ENCODE data around the gene TMEM47. TPM values are rescaled to one million over a fixed set of nuclear protein-coding genes. Genes with fewer than 3 reads are reported as not detected.

The TMEM47 gene
- not detected in 2 replicates for total RNA-seq

DNA sequence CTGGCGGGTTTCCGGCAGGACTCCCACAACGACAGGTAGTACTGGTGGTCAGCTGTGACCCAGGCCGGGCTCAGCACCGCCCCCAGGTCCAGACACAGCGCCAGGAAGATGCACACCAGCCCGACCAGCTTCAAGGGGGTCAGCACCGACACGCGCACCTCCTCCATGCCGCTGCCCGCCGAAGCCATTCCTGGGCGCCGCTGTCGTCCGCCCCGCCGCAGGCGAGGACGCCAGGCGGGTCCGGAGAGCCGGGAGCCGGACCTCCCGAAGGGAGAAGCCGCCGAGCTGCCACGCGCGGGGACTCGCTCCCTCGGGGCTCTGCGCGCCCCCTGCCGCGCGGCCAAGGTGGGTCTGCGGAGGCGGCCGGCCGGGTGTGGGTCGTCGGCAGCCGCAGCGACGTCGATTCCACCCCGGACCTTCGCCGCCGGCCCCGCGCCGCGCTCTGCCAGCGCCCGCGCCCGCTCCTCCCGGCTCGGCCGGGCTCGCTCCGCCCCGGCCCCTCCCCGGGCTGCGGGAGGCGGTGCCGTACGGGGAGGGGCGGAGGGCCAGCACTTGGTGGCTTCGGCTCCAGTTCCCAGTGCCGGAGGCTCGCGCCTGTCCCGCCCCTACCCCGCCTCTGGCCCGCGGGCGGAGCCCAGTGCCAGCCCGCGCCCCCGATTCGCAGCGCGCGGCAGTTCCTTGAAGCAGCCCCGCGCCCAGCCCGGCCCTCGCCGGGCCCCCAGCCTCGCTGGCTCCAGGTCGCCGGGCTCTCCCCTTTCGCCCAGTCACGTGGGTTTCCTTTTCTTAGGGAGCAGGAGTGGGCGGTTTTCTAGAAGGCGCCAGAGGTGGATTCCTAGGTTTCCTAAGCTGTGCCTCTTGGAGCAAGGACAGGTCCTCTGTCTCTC is at the start of gene TMEM47:
Gene TMEM47 (minus strand): TSS at position 444 of the 884 bp plus-strand sequence. CDS start 256 bp downstream, at position 188.
- intact Hi-C loops (cut with micrococcal nuclease) = no loop called here

DNA sequence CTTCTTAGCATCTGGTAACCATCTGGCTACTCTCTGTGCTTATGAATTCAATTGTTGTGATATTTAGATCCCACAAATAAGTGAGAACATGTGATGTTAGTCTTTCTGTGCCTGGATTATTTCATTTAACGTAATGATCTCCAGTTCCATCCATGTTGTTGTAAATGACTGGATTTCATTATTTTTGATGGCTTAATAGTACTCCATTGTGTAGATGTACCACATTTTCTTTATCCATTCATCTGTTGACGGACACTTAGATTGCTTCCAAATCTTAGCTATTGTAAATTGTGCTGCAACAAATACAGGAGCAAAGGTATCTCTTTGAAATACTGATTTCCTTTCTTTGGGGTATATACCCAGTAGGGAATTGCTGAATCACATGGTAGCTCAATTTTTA is 30.0 kb upstream of the TMEM47 start:
- intact Hi-C loops (cut with micrococcal nuclease) = no loop called here

DNA sequence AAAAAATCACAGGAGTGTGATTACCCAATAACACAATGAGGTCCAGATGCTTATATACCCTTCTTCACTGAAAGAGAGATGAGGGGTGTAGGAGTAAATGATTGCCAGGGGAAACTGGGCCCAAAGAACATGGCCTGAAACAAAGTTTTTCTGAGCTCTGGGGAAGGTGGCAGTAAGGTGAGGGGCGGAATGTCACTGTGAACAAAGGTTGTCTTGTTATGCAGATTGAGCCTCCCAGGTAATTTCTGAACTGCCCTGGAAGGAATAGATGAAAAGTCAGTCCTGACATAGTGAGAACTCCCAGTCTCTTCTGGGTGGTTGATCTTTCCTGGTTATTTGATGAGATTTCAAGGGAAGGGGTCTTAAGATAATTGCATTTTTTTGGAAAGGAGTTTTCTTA is 2.5 kb upstream of the TMEM47 start:
- intact Hi-C loops (cut with micrococcal nuclease) = no loop called here

DNA sequence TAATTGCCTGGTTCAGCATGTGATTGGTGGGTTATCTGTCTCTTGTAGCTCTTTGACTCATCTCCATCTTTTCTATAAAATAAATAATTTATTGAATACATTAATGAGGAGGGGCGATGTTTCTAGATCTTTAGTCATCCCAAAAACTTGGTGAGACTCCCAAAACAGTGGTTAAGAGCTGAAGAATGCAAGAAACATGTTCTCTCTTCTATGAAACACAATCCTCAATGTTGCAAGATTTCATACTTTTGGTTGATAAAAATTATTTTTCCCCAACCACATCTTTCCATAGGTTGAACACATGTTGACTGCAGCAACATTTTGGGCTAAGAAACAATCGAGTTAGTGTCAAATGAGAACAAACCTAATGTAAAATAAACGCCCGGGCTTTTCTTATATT is 1.2 kb upstream of the TMEM47 start:
- intact Hi-C loops (cut with micrococcal nuclease) = no loop called here

DNA sequence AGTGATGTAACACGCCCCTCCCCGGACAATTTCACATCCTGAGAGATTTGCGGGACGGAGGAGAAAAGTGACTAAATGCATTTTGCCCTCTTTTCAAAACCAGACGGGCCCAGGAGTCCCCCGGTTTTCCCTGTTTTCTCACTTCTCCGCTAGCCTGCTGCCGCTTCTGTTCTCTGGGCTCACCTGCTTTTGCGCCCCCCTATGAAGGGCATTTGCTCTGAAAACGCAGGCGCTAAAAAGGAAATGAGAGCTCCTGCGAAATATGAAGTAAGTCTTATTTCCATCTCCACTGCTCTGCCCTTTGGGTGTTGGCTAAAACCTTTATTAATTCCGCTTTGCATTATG is 613 bp upstream of the TMEM47 start:
- intact Hi-C loops (cut with micrococcal nuclease) = no loop called here

DNA sequence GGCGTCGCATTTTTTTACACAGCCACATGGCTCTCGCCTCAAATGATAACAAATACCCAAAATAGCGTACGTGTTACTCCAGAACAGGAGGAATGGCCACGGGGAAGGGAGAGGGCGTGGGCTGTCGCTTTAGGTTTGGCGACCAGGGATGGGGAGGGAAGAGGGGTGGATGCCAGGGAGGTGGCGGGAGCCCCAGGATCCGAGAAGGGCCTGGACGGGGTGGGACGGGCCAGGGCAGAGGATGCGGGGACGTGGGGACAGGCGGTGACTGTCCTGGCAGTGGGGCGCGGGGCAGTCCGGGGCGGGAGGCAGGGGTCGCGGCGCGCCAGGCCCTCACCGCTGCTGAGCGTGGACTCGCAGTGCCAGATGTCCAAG is 631 bp downstream of the TMEM47 start:
- intact Hi-C loops (cut with micrococcal nuclease) = no loop called here

DNA sequence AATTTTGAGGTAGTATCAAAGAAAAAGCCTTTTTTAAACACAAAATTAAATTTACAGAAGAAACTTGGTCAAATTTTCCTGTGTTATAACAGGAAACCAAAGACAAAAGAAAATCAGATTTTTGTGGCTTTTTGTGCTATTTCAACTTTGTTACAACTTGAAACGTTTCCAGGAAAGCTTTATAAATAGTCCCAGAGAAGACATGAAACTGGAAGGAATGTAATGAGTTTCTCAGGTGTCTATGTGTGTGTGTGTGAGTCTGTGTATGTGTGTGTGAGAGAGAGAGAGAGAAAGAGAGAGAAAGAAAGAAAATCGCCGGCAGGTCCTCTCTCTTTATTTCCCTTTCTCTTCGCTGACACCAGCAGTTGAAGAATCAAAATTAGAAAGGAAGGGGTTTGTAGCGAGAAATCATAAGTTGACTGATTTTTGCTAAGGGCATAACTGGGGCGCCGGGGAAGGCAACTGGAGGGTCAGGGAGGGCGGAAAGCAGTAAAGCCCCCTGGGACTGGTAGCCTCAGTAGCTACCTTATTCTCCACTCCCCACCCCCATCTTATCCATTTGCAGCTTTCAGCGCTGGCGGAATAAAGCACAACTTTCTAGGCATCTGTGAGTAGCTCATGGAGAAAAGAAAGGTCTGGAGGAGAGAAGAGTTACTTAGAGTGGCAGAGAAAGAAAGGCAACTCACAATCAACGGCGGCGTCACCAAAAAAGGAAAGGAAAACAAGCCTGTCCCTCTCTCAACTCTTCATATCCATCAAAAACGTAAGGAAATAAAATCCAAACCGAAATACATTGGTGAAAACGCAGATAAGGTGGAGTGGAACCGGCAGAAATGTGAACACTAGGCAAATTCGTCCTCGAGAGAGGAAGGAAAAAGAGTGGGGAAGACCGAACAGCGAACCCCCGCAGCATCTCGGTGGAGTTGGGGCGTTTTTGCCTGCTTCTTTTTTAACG is 1.3 kb downstream of the TMEM47 start:
- intact Hi-C loops (cut with micrococcal nuclease) = no loop called here

DNA sequence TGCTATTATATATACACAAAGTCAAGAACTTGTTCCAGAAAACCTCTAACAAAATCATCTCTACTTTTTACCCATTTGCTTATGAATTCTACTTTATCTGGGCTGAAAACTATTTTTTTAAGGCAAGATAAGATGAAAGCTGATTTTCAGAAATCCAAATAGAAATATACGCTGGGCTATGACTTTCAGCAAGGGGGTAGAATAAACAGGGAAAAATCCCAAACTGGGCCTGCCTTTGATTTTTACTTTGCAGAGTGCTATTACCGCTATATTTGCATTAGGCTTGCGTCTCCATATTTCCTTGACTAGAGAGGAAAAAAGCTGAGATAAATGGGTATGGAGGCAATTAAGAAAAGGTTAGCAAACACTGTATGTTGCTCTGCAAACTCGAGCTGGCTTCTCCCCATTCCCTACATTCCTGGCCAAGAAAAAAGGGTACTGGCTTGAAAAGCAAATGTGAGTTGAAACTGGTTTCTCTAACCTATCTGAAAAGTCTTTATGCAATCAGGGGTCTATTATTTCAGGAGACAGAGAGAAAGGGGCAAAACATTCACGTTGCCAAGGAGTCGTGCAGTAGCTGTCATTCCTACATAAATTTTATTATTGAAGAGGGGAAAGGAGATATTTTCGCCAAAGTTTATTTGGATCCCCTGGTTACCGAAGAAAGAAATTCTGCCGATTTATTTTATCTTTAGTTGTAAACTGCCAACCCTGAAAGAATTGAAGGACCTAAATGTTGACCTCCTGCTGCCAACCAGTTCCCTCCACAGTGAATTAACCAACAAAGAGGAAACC is 2.2 kb downstream of the TMEM47 start:
- intact Hi-C loops (cut with micrococcal nuclease) = no loop called here

DNA sequence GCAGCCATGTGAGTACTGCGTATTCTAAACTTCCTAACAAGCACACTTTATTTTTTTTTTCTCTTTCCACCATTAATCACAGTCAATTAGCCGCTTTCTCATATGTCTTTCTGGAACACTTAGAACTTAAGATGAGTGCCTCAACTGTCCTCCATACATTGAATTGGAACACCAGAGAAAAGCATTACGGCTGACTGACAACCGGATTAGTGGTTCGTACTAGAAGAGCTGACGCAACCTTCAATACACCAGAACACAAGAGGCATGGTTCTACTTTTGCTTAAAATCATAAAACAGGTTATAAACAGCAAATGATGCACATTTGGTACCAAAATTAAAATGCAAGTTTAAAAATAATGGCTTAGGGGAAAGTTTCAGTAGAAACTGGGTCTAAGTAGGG is 3.3 kb downstream of the TMEM47 start:
- intact Hi-C loops (cut with micrococcal nuclease) = no loop called here

DNA sequence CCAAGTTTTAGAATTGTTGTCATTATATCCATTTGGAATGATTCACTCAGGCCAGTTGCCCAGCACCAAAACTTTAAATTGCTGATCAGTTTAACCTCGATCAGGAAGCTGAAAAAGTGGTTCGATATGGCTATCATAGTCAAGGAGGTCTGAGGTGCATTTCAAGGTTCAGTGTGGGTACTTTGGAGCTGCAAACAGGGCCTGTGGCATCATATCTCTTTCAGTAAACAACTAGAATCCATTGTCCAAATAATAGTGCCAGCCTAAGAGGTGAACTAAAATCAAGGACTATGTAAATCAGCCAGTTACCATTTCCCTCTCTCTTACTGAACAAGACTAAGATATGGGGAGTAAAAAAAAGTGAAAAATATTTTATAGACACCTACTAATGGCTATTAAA is 14.2 kb downstream of the TMEM47 start:
- intact Hi-C loops (cut with micrococcal nuclease) = no loop called here

DNA sequence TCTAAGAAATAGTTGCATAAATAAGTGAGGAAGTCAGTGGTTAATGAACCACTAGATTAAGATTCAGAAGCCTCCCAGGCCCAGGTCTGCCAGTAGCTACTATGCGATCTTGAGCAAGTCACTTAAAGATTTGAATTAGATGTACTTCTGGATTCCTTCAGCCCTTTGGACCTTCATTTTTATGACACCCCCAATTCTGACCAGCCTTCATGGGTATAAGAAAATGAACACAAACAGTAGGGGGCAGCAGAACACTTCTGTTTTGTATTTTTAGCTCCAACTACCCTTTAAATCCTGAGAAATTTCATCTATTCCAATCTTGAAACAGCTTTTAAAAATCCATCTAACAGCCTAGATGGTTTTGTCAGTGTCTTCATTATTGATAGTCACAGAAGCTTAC is 19.0 kb downstream of the TMEM47 start:
- intact Hi-C loops (cut with micrococcal nuclease) = no loop called here

DNA sequence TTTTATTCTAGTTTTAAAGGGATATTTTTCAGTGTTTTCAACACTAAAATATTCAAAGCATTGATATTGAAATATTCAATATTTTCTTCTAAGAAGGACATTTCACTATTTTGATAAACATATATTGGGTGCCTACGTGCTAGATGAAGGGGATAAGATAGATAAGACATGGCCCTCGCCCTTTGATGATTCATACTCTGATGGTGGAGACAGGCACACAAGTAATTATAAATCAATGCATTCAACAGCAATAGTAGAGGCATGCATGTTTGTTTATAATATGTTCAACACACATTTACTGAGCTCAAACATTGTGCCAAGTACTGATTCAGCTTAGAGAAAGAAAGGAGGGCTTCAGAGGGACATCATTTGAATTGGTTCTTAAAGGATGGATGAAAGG is 22.7 kb downstream of the TMEM47 start:
- intact Hi-C loops (cut with micrococcal nuclease) = no loop called here

DNA sequence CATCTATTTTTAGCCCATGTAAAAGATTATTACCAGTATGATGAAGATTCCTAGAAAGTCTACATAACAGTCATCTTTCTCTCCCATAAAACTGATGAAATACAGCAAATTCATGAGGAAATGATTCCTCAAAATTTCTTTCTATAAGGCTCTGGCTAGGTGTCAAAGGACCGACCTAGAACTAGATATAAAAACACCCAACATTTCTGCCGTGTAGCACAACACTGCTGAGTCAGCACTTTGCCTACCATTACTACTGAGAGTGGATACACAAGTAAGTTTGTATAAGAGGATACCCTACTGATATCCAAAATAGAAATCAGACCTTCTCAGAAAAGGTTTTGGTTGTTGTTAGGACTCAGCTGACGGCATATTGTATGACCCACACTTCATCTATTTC is 24.7 kb downstream of the TMEM47 start:
- intact Hi-C loops (cut with micrococcal nuclease) = no loop called here

DNA sequence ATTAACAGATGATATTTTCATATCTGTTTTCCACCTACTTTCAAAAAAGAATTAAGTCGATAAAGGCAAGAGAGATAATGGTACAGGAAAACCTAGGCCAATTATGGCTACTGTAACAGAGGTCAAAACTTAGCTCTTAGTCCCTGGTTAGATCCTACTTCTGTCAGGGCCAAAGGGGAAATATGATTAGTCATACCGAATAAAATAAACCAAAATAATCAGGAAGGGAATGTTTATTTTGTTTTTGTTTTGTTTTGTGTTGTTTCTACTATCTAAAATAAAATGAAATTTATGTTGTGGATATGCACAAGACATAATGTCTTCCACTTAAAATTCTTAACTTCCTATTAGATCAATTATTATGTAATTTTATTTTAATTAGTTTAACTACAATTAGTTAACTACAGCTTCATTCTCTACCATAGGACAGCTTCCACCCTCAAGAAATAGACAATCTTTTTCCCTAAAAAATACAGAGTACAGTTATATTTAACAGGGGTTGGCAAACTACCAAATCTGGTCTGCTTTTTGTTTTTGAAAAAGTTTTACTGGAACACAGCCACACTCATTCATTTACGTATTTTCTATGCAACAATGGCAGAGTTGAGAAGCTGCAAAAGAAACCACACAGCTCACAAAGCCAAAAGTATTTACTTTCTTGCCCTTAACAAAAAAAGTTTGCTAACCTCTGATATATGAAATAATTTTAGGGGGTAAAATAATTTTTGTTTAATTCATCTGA is 25.4 kb downstream of the TMEM47 start:
- intact Hi-C loops (cut with micrococcal nuclease) = no loop called here

DNA sequence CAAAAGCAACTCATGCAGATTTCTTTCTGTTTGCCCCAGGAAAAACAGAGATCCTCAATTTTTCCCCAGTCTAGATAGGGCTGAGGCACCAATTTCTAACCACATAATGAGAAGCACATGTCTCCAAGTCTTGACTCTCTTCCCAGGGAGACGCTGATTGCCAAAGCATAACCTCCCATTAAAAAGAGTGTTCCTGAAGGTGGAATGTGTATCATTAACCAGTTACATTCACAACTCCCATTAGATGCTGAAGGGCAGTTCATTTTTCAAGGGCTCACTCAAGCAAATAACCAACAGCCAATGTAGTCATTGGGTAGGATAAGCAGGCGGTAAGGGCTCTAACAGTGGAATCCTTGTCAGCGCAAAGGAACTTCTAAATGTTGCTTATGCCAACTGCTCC is 27.5 kb downstream of the TMEM47 start:
- intact Hi-C loops (cut with micrococcal nuclease) = no loop called here

DNA sequence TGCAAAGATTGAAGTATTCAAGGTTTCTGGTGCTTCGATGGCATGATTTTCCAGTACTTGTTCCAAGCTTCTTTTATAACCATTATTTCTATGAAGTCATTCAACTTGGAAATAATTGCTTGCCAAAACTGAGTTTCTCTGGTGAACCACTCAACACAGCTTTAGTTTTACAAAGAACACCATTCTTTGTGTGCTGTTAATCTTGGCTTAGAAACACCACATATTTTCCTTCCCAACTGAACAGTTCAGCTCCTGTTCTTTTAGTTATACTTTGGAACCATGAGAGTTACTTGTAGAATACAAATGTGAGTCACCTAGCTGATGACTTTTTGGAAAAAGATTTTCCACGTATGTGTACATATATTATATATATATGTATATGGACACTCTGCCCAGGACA is 32.7 kb downstream of the TMEM47 start:
- intact Hi-C loops (cut with micrococcal nuclease) = no loop called here

DNA sequence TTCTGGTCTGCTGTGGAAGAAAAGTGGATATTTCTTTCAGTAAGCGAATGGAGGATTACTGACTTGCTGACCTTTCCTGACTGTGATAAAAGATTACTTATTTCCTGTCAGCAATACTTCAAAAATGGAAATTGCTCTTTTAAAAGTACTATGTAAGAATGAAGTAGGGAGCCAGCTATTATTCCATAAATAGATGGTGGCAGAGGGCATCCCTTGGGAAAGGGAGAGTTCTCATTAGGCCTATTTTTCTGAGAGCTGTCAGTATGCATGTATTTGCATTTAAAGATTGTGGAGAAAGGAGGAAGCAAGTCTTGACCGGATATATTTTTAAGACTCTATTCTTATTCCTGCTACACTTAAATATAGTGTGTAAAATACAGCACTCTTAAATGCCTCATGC is 37.2 kb downstream of the TMEM47 start:
- intact Hi-C loops (cut with micrococcal nuclease) = no loop called here

DNA sequence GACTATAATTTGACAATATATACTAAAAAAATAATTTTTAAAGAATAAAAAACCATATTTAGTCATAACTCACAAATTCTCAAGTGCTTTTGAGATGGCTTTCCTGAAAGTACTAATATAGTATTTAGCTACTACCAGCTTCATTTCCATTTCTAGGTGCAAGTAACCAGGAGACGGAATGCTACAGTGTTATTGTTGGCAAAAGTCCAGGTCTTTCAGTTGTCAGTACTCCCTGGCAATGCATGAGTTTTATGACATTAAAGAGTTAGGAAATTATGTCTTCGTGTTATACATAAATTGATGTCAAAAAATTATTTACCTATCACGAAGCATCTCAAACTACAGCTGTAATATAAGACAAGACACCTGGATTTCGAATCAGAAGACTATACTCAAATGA is 45.0 kb downstream of the TMEM47 start:
- intact Hi-C loops (cut with micrococcal nuclease) = no loop called here

DNA sequence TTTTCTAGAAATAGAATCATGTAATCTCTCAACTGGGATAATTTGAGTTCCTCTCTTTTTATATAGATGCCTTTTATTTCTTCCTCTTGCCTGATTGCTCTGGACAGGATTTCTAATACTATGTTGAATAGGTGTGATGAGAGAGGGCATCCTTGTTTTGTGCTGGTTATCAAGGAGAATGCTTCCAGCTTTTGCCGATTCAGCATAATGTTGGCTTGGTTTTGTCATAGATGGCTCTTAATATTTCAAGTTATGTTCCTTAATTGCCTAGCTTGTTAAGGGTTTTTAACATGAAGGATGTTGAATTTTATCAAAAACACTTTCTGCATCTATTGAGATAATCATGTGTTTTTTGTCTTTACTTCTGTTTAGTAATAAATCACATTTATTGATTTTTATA is 58.7 kb downstream of the TMEM47 start:
- intact Hi-C loops (cut with micrococcal nuclease) = no loop called here

DNA sequence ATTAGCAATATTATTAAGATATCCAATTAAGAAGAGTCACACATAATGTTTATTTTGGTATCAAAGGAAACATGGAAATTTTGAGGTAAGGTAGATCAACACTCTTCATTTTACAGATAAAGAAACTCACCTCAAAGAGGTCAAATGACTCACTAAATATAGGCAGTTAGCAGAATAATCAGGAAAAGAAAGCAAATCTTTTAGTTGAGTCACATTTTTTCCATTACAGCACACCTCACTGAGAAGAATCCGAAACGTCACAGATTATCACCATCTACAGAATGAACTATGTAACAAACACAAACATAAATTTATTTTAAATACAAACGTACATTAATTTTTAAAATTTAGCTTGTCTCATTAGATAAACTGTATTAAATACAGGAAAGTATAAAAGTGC is 70.1 kb downstream of the TMEM47 start:
- intact Hi-C loops (cut with micrococcal nuclease) = no loop called here

DNA sequence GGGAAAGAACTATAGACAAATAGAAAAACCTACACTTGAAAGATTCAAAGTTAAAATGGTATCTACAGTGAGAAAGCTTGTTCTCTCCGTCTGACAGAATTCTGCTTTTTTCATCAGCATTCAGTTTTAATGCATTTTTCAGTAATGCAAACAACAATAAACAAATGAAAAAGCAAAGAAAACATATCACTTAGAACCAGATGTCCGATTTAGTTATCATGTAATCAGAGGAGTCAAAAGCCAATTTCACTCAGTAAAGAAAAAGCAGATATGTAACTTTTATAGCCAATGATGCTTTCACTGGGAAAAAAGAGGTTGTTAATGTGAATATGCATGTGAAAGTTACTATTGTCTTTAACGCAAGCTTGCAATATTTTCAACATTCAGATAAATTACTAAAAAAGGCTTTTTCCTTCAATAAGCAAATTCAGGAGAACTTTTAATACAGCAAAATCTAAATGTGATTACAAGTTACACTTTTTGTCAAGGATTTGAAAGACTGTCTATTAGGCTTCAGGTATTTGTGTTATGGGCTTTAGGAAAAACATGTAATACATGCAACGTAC is 70.7 kb downstream of the TMEM47 start:
- intact Hi-C loops (cut with micrococcal nuclease) = no loop called here
